ENCODE results near the gene MCU.

Gene MCU

GRCh38 chr10:72825163-72825562, 133.2 kb downstream of the MCU start:
- no peak for TF ChIP-seq POLR2A (IDR thresholded peaks at IDR 0.05; ENCODE audit: low read length)
- no peak for TF ChIP-seq GATA1 (IDR thresholded peaks at IDR 0.05; ENCODE audit: low read depth, low read length)
- no peak for DNase-seq

- no peak for DNase-seq
- TF ChIP-seq POLR2A (IDR thresholded peaks at IDR 0.05; ENCODE audit: low read length): no peak
- no peak for TF ChIP-seq GATA1 (IDR thresholded peaks at IDR 0.05; ENCODE audit: low read depth, low read length)
Observed at GRCh38 chr10:72826346-72826745, 134.4 kb downstream of the MCU start.

GRCh38 chr10:72828294-72828693, 136.4 kb downstream of the MCU start:
- DNase-seq: no peak
- TF ChIP-seq POLR2A (IDR thresholded peaks at IDR 0.05; ENCODE audit: low read length) (no peak), GATA1 (IDR thresholded peaks at IDR 0.05; ENCODE audit: low read depth, low read length) (no peak)

- DNase-seq: no peak
- TF ChIP-seq POLR2A (IDR thresholded peaks at IDR 0.05; ENCODE audit: low read length) (no peak), GATA1 (IDR thresholded peaks at IDR 0.05; ENCODE audit: low read depth, low read length) (no peak)
Observed at GRCh38 chr10:72830625-72831024, 138.7 kb downstream of the MCU start.

GRCh38 chr10:72831696-72832409, 139.9 kb downstream of the MCU start:
- TF ChIP-seq POLR2A (IDR thresholded peaks at IDR 0.05; ENCODE audit: low read length) (no peak), GATA1 (IDR thresholded peaks at IDR 0.05; ENCODE audit: low read depth, low read length) (no peak)
- DNase-seq: no peak

GRCh38 chr10:72832701-72833100, 140.8 kb downstream of the MCU start:
- no peak for TF ChIP-seq POLR2A (IDR thresholded peaks at IDR 0.05; ENCODE audit: low read length)
- TF ChIP-seq GATA1 (IDR thresholded peaks at IDR 0.05; ENCODE audit: low read depth, low read length): no peak
- no peak for DNase-seq

- DNase-seq: peak; percentile 65 to 77
- no peak for TF ChIP-seq GATA1 (IDR thresholded peaks at IDR 0.05; ENCODE audit: low read depth, low read length)
- no peak for TF ChIP-seq POLR2A (IDR thresholded peaks at IDR 0.05; ENCODE audit: low read length)
Observed at GRCh38 chr10:72834183-72834825, 142.4 kb downstream of the MCU start.

GRCh38 chr10:72840319-72840718, 148.4 kb downstream of the MCU start:
- TF ChIP-seq POLR2A (IDR thresholded peaks at IDR 0.05; ENCODE audit: low read length) (no peak), GATA1 (IDR thresholded peaks at IDR 0.05; ENCODE audit: low read depth, low read length) (no peak)
- no peak for DNase-seq

- DNase-seq: no peak
- TF ChIP-seq POLR2A (IDR thresholded peaks at IDR 0.05; ENCODE audit: low read length) (no peak), GATA1 (IDR thresholded peaks at IDR 0.05; ENCODE audit: low read depth, low read length) (no peak)
Observed at GRCh38 chr10:72841487-72841886, 149.5 kb downstream of the MCU start.

GRCh38 chr10:72842164-72842563, 150.2 kb downstream of the MCU start:
- TF ChIP-seq GATA1 (IDR thresholded peaks at IDR 0.05; ENCODE audit: low read depth, low read length): no peak
- TF ChIP-seq POLR2A (IDR thresholded peaks at IDR 0.05; ENCODE audit: low read length): no peak
- DNase-seq: no peak

GRCh38 chr10:72846238-72846637, 154.3 kb downstream of the MCU start:
- no peak for TF ChIP-seq GATA1 (IDR thresholded peaks at IDR 0.05; ENCODE audit: low read depth, low read length)
- no peak for DNase-seq

- TF ChIP-seq POLR2A (IDR thresholded peaks at IDR 0.05; ENCODE audit: low read length) (no peak), GATA1 (IDR thresholded peaks at IDR 0.05; ENCODE audit: low read depth, low read length) (no peak)
- DNase-seq: no peak
Observed at GRCh38 chr10:72847681-72848080, 155.7 kb downstream of the MCU start.

GRCh38 chr10:72850861-72851260, 158.9 kb downstream of the MCU start:
- no peak for TF ChIP-seq POLR2A (IDR thresholded peaks at IDR 0.05; ENCODE audit: low read length)
- no peak for TF ChIP-seq GATA1 (IDR thresholded peaks at IDR 0.05; ENCODE audit: low read depth, low read length)
- no peak for DNase-seq

- TF ChIP-seq GATA1 (IDR thresholded peaks at IDR 0.05; ENCODE audit: low read depth, low read length): no peak
- TF ChIP-seq POLR2A (IDR thresholded peaks at IDR 0.05; ENCODE audit: low read length): no peak
- no peak for DNase-seq
Observed at GRCh38 chr10:72851509-72851908, 159.6 kb downstream of the MCU start.

- DNase-seq: no peak
- no peak for TF ChIP-seq POLR2A (IDR thresholded peaks at IDR 0.05; ENCODE audit: low read length)
- no peak for TF ChIP-seq GATA1 (IDR thresholded peaks at IDR 0.05; ENCODE audit: low read depth, low read length)
Observed at GRCh38 chr10:72852508-72852907, 160.6 kb downstream of the MCU start.
